Neuronal stem cell (in vitro differentiated cells): ENCODE results near the gene HACL1.

Source experiments
- DNase-seq: peaks from one replicate; pipeline ENCODE4 v3.0.0-alpha.2; 2013; ENCODE audit warnings: low spot score
- H2AFZ ChIP-seq: one replicate; pipeline ENCODE4 v1.6.1; 2013; ENCODE audit warnings: mild to moderate bottlenecking, low read length, inconsistent platforms
- H2AK5ac ChIP-seq: 2 replicates; pipeline ENCODE4 v1.6.1; 2013; ENCODE audit warnings: low read depth, mild to moderate bottlenecking, inconsistent platforms, low read length, moderate library complexity, mixed read lengths
- H2BK120ac ChIP-seq: 2 replicates; pipeline ENCODE4 v1.6.1; 2013; ENCODE audit warnings: low read depth, mild to moderate bottlenecking, inconsistent platforms, low read length, moderate library complexity, mixed read lengths
- H2BK12ac ChIP-seq: one replicate; pipeline ENCODE4 v1.6.1; 2013; ENCODE audit warnings: low read length, inconsistent platforms
- H2BK15ac ChIP-seq: 2 replicates; pipeline ENCODE4 v1.6.1; 2013; ENCODE audit warnings: mild to moderate bottlenecking, low read length, inconsistent platforms, mixed read lengths
- H2BK5ac ChIP-seq: one replicate; pipeline ENCODE4 v1.6.1; 2013; ENCODE audit warnings: inconsistent platforms, mild to moderate bottlenecking, low read length, moderate library complexity
- H3K14ac ChIP-seq: one replicate; pipeline ENCODE4 v1.6.1; 2013; ENCODE audit warnings: low read length, inconsistent platforms
- H3K18ac ChIP-seq: 2 replicates; pipeline ENCODE4 v1.6.1; 2013; ENCODE audit warnings: low read length, inconsistent platforms
- H3K23ac ChIP-seq: 2 replicates; pipeline ENCODE4 v1.6.1; 2013; ENCODE audit warnings: low read depth, mild to moderate bottlenecking, mixed read lengths, low read length, inconsistent platforms; ENCODE audit not compliant: poor library complexity
- H3K27ac ChIP-seq: replicated peaks from 3 replicates; pipeline ENCODE4 v1.5.1; 2013; ENCODE audit warnings: low read length, inconsistent platforms
- H3K27me3 ChIP-seq, 3 experiments: 2 replicates each; pipeline ENCODE4 v1.6.1; 2013; ENCODE audit warnings: low read length in 3 of 3, mild to moderate bottlenecking in 2 of 3, inconsistent platforms in 1 of 3, low read depth in 1 of 3, mixed read lengths in 1 of 3, moderate library complexity in 1 of 3; ENCODE audit not compliant: control insufficient read depth in 3 of 3, insufficient read depth in 3 of 3
- H3K36me3 ChIP-seq, 2 donors: replicated peaks in 1 of 2; 2 replicates each; pipeline ENCODE4 v1.6.1; 2013; ENCODE audit warnings: low read length in 2 of 2; ENCODE audit not compliant: control insufficient read depth in 2 of 2, insufficient read depth in 2 of 2
- H3K4ac ChIP-seq: 2 replicates; pipeline ENCODE4 v1.6.1; 2013; ENCODE audit warnings: inconsistent platforms, mild to moderate bottlenecking, low read length, moderate library complexity
- H3K4me1 ChIP-seq, 2 donors: 1 replicate in 1 of 2; 2 replicates in 1 of 2; pipeline ENCODE4 v1.6.1; 2013; ENCODE audit warnings: low read length in 2 of 2, low read depth in 1 of 2; ENCODE audit not compliant: control insufficient read depth in 2 of 2, insufficient read depth in 1 of 2
- H3K4me2 ChIP-seq: one replicate; pipeline ENCODE4 v1.6.1; 2013; ENCODE audit warnings: mild to moderate bottlenecking, low read length, inconsistent platforms; ENCODE audit not compliant: insufficient read depth, poor library complexity, severe bottlenecking
- H3K4me3 ChIP-seq, 2 donors: 2 replicates each; pipeline ENCODE4 v1.5.1; 2013; ENCODE audit warnings: low read length in 2 of 2, mild to moderate bottlenecking in 2 of 2, inconsistent platforms in 1 of 2, moderate library complexity in 1 of 2
- H3K79me1 ChIP-seq: one replicate; pipeline ENCODE4 v1.6.1; 2013; ENCODE audit warnings: low read depth, mild to moderate bottlenecking, inconsistent platforms, low read length, moderate library complexity
- H3K9ac ChIP-seq: one replicate; pipeline ENCODE4 v1.6.1; 2013; ENCODE audit warnings: mild to moderate bottlenecking, low read depth, low read length, inconsistent platforms; ENCODE audit not compliant: poor library complexity
- H3K9me3 ChIP-seq, 2 donors: replicated peaks in 1 of 2; 2 replicates each; pipeline versions ENCODE3 to v1.6.1; 2013; ENCODE audit warnings: low read length in 2 of 2, mild to moderate bottlenecking in 2 of 2, inconsistent platforms in 1 of 2, low read depth in 1 of 2, mixed read lengths in 1 of 2, moderate library complexity in 1 of 2; ENCODE audit not compliant: control insufficient read depth in 2 of 2, insufficient read depth in 1 of 2
- H4K8ac ChIP-seq: one replicate; pipeline ENCODE4 v1.6.1; 2013; ENCODE audit warnings: low read depth, mild to moderate bottlenecking, inconsistent platforms, low read length, moderate library complexity
- H4K91ac ChIP-seq: one replicate; pipeline ENCODE4 v1.6.1; 2013; ENCODE audit warnings: low read length, low read depth, mild to moderate bottlenecking, inconsistent platforms; ENCODE audit not compliant: poor library complexity
- WGBS, 2 donors: extraction: QIAGEN DNeasy Blood & Tissue Kit; methylation state at CpG; one replicate each; pipeline ENCODE4 v1.1.7; 2013; ENCODE audit warnings: missing lambda C conversion rate in 2 of 2, mixed read lengths in 1 of 2; ENCODE audit not compliant: insufficient read length in 2 of 2, insufficient replicate concordance in 1 of 2; ENCODE audit errors: extremely low coverage in 2 of 2; 5-methylcytosine and 5-hydroxymethylcytosine counted together

The HACL1 gene

GRCh38 chr3:15541371-15541770, 60.0 kb downstream of the HACL1 start:
- Histone ChIP-seq H4K8ac (no peak overlapping the region), H3K27ac (no peak overlapping the region), H3K4me1 (no peaks in the 10 kb centered on the region), H3K36me3 (no peaks in the 10 kb centered on the region), H3K27me3 (no peaks in the 10 kb centered on the region), H3K18ac (no peak overlapping the region), H3K4me2 (no peak overlapping the region), H2BK15ac (no peak overlapping the region), H3K4me3 (no peak overlapping the region), H3K4ac (no peak overlapping the region), H3K14ac (no peak overlapping the region), H3K9ac (no peak overlapping the region), H2AFZ (no peak overlapping the region), H2BK120ac (no peak overlapping the region), H3K9me3 (no peaks in the 10 kb centered on the region), H4K91ac (no peak overlapping the region), H3K79me1 (no peaks in the 10 kb centered on the region), H2AK5ac (no peak overlapping the region), H3K23ac (no peak overlapping the region), H2BK5ac (no peak overlapping the region), H2BK12ac (no peak overlapping the region)
- no peak for DNase-seq
- no CpG with 5 or more reads among the region's 4 CpGs for WGBS, 2 donors

- Histone ChIP-seq H2AFZ (no peak overlapping the region), H3K14ac (no peak overlapping the region), H3K9me3 (no peaks in the 10 kb centered on the region), H4K8ac (no peak overlapping the region), H2BK12ac (no peak overlapping the region), H3K4me1 (no peaks in the 10 kb centered on the region), H3K9ac (no peak overlapping the region), H2BK15ac (no peak overlapping the region), H2BK5ac (no peak overlapping the region), H3K27me3 (no peaks in the 10 kb centered on the region), H3K18ac (no peak overlapping the region), H3K36me3 (no peaks in the 10 kb centered on the region), H2BK120ac (no peak overlapping the region), H3K4me3 (no peak overlapping the region), H3K27ac (no peak overlapping the region), H3K4ac (no peak overlapping the region), H3K79me1 (no peaks in the 10 kb centered on the region), H4K91ac (no peak overlapping the region), H3K4me2 (no peak overlapping the region), H2AK5ac (no peak overlapping the region), H3K23ac (no peak overlapping the region)
- no peak for DNase-seq
- WGBS, 2 donors, result no CpG with 5 or more reads among the region's 1 CpG
These were observed 62.3 kb downstream of the HACL1 start for GRCh38 chr3:15539066-15539465.

- Histone ChIP-seq H2AK5ac (no peak overlapping the region), H2AFZ (no peak overlapping the region), H3K4ac (no peak overlapping the region), H3K27ac (no peak overlapping the region), H3K4me2 (no peak overlapping the region), H3K79me1 (no peaks in the 10 kb centered on the region), H3K14ac (no peak overlapping the region), H2BK5ac (no peak overlapping the region), H3K23ac (no peak overlapping the region), H4K8ac (no peak overlapping the region), H2BK12ac (no peak overlapping the region), H2BK120ac (no peak overlapping the region), H4K91ac (no peak overlapping the region), H3K4me3 (no peak overlapping the region), H3K9me3 (no peaks in the 10 kb centered on the region), H3K9ac (no peak overlapping the region), H3K18ac (no peak overlapping the region), H3K4me1 (no peaks in the 10 kb centered on the region), H3K27me3 (no peaks in the 10 kb centered on the region), H3K36me3 (no peaks in the 10 kb centered on the region), H2BK15ac (no peak overlapping the region)
- DNase-seq, result no peak
- no CpG with 5 or more reads among the region's 2 CpGs for WGBS, 2 donors
These were observed 63.0 kb downstream of the HACL1 start for GRCh38 chr3:15538345-15538744.

GRCh38 chr3:15536856-15537255, 64.5 kb downstream of the HACL1 start:
- H2AFZ ChIP-seq, result no peak overlapping the region
- H3K4me3 ChIP-seq, result no peak overlapping the region
- H3K36me3 ChIP-seq, result no peaks in the 10 kb centered on the region
- no peak overlapping the region for H3K23ac ChIP-seq
- H3K27me3 ChIP-seq, result no peaks in the 10 kb centered on the region
- H3K9ac ChIP-seq, result no peak overlapping the region
- no peak overlapping the region for H3K4me2 ChIP-seq
- H3K14ac ChIP-seq, result no peak overlapping the region
- no peaks in the 10 kb centered on the region for H3K9me3 ChIP-seq
- H3K27ac ChIP-seq, result no peak overlapping the region
- H4K8ac ChIP-seq, result no peak overlapping the region
- no peak overlapping the region for H2AK5ac ChIP-seq
- H3K4ac ChIP-seq, result no peak overlapping the region
- no peak overlapping the region for H4K91ac ChIP-seq
- no CpG with 5 or more reads among the region's 2 CpGs for WGBS, 2 donors
- no peak for DNase-seq
- H2BK15ac ChIP-seq, result no peak overlapping the region
- H3K79me1 ChIP-seq, result no peaks in the 10 kb centered on the region
- no peak overlapping the region for H2BK5ac ChIP-seq
- H2BK120ac ChIP-seq, result no peak overlapping the region
- H2BK12ac ChIP-seq, result no peak overlapping the region
- H3K4me1 ChIP-seq, result no peaks in the 10 kb centered on the region
- H3K18ac ChIP-seq, result no peak overlapping the region
